HCT116 (cell line): ENCODE data around the gene LRRC51.

Experiments used
- EZH2 ChIP-seq: fragments of 200-600 bp; sonication (generic); IDR thresholded peaks from 2 replicates; pipeline ENCODE4 v1.6.1; 2017; ENCODE audit warnings: antibody characterized with exemption, mixed run types
- EZH2phosphoT487 ChIP-seq: fragments of 200-600 bp; IDR thresholded peaks from 2 replicates; pipeline ENCODE4 v1.6.1; 2018; ENCODE audit warnings: antibody characterized with exemption, borderline replicate concordance
- JUND ChIP-seq: IDR thresholded peaks from 2 replicates; pipeline ENCODE4 v1.6.1; 2012
- MAX ChIP-seq: IDR thresholded peaks from 2 replicates; pipeline ENCODE4 v1.6.1; 2012
- POLR2AphosphoS5 ChIP-seq: IDR thresholded peaks from 2 replicates; pipeline ENCODE4 v1.6.1; 2011; ENCODE audit warnings: mild to moderate bottlenecking, low read depth, low read length, moderate library complexity
- RAD21 ChIP-seq: IDR thresholded peaks from 2 replicates; pipeline ENCODE4 v1.6.1; 2012; ENCODE audit warnings: low read depth, mild to moderate bottlenecking
- REST ChIP-seq: IDR thresholded peaks from 2 replicates; pipeline ENCODE4 v1.6.1; 2012; ENCODE audit warnings: low read depth
- SIN3A ChIP-seq: IDR thresholded peaks from 2 replicates; pipeline ENCODE4 v1.6.1; 2012; ENCODE audit warnings: low read depth
- SP1 ChIP-seq: IDR thresholded peaks from 2 replicates; pipeline ENCODE4 v1.6.1; 2012; ENCODE audit warnings: low read depth
- SRF ChIP-seq: IDR thresholded peaks from 2 replicates; pipeline ENCODE4 v1.6.1; 2012; ENCODE audit warnings: low read depth
- TCF7L2 ChIP-seq: IDR thresholded peaks from 2 replicates; pipeline ENCODE4 v1.7.0; 2011; ENCODE audit warnings: borderline replicate concordance, inconsistent platforms; ENCODE audit not compliant: insufficient read depth, insufficient read length; ENCODE audit errors: extremely low read depth
- YY1 ChIP-seq: IDR thresholded peaks from 2 replicates; pipeline ENCODE4 v1.6.1; 2011; ENCODE audit warnings: low read length, low read depth, moderate library complexity, mild to moderate bottlenecking; ENCODE audit not compliant: insufficient replicate concordance; ENCODE audit errors: extremely low read depth
- ZNF274 ChIP-seq: fragments of 200-500 bp; sonication (Bioruptor generic); IDR thresholded peaks from 2 replicates; pipeline ENCODE4 v1.6.1; 2014; ENCODE audit warnings: mild to moderate bottlenecking, low read depth, low read length, inconsistent platforms
- TF ChIP-seq, protein P1 (sequence below), 3 experiments: fragments of 200-600 bp in 1 of 3; sonication (generic) in 1 of 3; IDR thresholded peaks in 2 of 3; conservative IDR thresholded peaks in 1 of 3; 2 replicates each; pipeline ENCODE4 v1.5.1; 2012 to 2017; ENCODE audit warnings: low read depth in 2 of 3, low read length in 2 of 3, antibody characterized with exemption in 1 of 3, borderline replicate concordance in 1 of 3, control low read depth in 1 of 3, mild to moderate bottlenecking in 1 of 3, mixed read lengths in 1 of 3, mixed run types in 1 of 3, moderate library complexity in 1 of 3; ENCODE audit not compliant: insufficient read depth in 1 of 3

DNA sequence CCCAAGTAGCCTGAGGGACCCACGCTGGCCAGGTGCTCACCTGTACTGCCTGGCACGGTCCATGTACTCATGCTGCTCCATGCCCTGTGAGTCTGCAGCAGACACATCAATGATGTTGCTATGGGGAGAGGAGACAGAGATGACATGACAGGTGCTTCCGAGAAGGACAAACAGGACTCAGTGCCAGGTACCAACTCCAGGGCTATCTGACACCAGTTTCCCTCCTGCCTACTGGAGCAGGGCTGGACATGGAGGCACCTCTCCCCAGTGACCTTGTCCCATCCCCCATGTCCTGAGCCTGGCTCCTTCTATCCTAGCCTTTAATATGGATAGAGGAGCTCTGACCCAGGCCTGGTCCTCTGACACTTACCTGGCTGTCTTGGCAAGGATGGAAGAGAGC, 18.1 kb downstream of the LRRC51 start:
- TF ChIP-seq, protein P1, sequence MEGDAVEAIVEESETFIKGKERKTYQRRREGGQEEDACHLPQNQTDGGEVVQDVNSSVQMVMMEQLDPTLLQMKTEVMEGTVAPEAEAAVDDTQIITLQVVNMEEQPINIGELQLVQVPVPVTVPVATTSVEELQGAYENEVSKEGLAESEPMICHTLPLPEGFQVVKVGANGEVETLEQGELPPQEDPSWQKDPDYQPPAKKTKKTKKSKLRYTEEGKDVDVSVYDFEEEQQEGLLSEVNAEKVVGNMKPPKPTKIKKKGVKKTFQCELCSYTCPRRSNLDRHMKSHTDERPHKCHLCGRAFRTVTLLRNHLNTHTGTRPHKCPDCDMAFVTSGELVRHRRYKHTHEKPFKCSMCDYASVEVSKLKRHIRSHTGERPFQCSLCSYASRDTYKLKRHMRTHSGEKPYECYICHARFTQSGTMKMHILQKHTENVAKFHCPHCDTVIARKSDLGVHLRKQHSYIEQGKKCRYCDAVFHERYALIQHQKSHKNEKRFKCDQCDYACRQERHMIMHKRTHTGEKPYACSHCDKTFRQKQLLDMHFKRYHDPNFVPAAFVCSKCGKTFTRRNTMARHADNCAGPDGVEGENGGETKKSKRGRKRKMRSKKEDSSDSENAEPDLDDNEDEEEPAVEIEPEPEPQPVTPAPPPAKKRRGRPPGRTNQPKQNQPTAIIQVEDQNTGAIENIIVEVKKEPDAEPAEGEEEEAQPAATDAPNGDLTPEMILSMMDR (IDR thresholded peaks at IDR 0.05 in 2 of 3, conservative IDR thresholded peaks at IDR 0.05 in 1 of 3; ENCODE audit: borderline replicate concordance in 1 of 3, insufficient read depth in 1 of 3, low read depth in 2 of 3, low read length in 2 of 3) = no peak
- TF ChIP-seq RAD21 = no peak
- no peak for TF ChIP-seq TCF7L2
- no peak for TF ChIP-seq ZNF274
- TF ChIP-seq SP1 = no peak
- TF ChIP-seq JUND = no peak
- no peak for TF ChIP-seq POLR2AphosphoS5
- no peak for TF ChIP-seq MAX
- no peak for TF ChIP-seq REST
- TF ChIP-seq SIN3A = no peak
- TF ChIP-seq EZH2phosphoT487 = no peak
- no peak for TF ChIP-seq EZH2
- TF ChIP-seq SRF = no peak
- no peak for TF ChIP-seq YY1
